SK-N-DZ (cell line): ENCODE measurements around the gene CKS1B.

Experiments
- DNase-seq: peaks from one replicate; pipeline ENCODE4 v3.0.0-alpha.2; 2015; ENCODE audit warnings: low spot score

CKS1B gene

DNA sequence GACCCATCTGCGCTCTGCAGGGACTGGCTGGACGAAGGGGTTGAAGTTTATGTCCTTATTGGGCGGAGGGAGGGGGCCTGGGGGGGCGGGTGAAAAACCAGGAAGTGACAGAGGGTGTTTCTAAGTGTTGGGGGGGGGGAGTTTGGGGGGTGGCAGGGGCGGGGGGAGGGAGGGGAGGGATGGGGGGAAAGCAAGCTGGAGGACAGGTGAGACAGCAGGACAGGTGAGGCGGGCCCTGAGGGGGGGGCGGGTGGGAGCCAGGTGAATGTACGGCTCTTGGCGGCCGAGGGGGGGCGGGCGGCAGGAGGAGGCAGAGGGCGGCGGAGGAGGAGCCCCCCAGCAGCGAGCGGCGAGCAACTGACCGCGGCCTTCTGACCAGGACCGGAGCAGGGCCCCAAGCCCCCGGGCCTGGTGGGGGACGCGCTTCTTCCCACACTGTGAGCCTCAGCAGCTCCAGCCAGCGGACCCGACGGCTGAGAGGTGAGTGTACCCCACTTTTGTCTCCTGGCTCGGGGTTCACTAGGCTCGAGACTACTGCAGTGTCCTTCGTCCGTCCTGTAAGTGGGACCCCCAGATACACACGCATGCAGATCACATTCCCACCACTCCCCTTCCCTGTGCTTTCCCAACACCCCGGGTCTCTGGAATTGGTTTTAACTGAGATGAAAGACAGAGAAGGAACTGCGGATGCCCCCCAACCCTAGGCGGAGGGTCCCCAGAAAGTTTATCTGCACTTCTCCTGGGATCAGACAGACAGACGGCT, 28.2 kb downstream of the CKS1B start, which contains the start of gene ZBTB7B:
Gene ZBTB7B (plus strand): TSS at position 339 of the 763 bp plus-strand sequence. CDS start 11,859 bp downstream, outside the sequence.
- no peak for DNase-seq

GRCh38 chr1:155003227-155003765, 28.8 kb downstream of the CKS1B start:
- no peak for DNase-seq

- DNase-seq, result no peak
Measured at GRCh38 chr1:155003766-155004351, 29.4 kb downstream of the CKS1B start.

GRCh38 chr1:155004352-155005075, 30.0 kb downstream of the CKS1B start:
- no peak for DNase-seq

- DNase-seq, result no peak
Measured at GRCh38 chr1:155005076-155006011, 30.9 kb downstream of the CKS1B start.

- peak; percentile 68 for DNase-seq
Measured at GRCh38 chr1:155006601-155007101, 32.2 kb downstream of the CKS1B start.

DNA sequence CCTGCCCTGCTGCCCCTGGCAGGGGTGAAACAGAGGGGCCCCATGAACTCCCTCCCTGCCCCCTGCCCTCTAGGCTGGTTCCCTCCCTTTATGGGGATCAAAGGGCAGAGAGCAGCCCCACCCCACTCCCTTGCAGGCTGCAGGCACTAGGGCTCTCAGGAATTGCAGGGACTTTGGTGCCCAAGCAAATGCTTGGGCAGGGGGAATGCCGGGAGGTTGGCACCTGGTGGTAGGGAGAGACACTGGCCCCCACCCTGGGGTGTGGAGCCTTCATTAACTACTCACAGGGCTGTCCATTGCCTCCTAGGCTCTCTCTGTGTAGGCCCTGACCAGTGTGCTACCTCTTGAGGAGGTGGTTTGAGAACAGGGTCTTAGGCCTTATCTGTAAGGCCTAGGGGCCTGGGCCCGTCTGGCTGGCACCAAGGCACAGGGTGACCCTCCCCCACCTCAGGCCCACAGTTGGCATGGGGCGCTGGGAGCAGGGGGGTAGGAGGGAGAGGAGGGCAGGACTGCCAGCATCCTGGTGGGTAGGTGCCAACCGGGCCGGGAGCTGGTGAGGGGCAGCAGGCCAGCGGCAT, 32.9 kb downstream of the CKS1B start:
- no peak for DNase-seq

DNA sequence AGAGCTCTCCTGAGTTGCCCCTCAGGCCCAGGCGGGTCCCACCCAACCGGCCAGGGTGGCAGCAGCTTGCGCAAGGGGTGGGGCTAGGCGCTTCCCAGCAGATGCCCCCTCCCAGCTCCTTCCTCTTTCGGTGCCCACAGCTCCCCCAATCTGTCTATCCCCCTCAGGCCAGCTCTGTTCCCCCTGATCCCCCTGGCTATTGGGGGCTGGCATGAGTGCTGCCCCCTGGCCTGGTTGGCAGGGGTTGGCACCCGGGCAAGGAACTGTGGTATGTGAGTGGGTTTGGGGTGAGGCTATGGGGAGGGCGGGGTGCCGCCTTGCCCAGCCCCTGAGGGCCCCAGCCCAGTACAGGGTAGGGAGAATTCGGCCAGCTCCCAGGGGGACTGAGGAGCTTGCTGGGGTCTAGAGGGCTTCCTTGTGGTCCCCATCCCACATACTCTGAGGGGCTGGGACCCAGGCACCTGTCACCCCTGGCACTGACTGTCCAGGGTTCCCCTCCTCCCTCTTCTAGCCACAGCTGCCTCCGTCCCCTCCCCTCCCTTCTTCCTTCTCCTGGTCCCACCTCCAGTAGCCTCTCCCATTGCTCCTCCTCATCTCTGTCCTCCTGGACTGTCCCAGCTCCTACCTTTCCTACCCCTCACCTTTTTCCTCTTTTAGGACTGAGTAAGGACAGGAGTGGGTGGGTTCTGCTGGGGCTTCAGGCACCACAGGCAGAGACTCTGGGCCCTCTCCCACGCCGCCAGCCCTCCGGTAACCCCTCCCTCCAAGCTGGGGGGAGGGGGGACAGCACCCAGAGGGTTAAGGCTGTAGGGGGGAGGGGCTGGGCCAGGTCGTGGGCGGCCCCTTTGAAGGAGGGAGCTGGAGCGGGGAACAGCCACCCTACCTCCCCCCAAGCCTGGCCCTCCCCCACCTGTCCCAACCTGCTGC, 33.8 kb downstream of the CKS1B start:
- DNase-seq, result no peak

DNA sequence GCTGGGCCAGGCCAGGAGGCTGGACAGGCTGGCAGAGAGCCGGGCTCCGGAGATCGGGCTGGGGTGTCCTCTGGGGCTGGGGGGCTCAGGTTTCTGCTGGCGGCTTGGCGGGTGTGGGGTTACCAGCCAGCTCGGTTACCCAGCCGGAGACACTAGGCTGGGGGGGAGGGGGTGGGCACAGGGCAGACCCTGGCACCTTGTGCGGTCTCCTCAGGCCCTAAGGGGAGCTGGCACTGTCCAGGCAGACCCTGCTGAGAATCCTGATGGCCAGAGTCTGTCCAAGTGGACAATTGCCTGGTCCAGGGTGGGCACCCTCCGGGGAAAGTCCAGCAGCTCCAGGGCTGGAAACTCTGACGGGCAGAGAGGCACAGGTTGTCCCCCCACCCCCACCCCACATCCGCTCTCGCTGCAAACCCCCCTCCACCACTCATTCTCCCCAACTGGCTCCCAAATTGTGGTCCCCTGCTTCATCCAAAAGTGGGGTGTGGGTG, 34.8 kb downstream of the CKS1B start:
- no peak for DNase-seq

DNA sequence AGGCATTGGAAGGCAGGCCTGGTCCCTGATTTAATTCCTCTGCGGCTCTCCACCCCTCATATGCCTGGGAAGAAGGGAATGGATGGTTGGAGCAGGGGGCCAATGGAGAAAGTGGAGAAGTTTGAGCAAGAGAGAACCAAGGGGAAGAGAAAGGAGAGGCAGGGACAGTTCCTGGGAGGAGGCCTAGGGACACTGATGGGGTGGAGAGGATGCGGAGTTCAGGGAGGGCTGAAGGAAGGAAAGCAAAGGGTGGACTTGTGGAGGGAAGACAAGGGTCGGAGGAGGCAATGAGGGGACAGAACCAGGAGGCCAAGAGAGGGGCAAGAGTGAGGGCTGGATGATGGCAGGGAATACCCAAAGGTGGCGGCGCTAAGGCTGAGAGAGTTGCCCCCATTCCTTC, 35.3 kb downstream of the CKS1B start:
- DNase-seq, result no peak

- DNase-seq, result no peak
Measured at GRCh38 chr1:155010211-155010918, 35.9 kb downstream of the CKS1B start.

GRCh38 chr1:155011004-155011416, 36.5 kb downstream of the CKS1B start:
- DNase-seq, result no peak

- no peak for DNase-seq
Measured at GRCh38 chr1:155011437-155012025, 37.0 kb downstream of the CKS1B start.

DNA sequence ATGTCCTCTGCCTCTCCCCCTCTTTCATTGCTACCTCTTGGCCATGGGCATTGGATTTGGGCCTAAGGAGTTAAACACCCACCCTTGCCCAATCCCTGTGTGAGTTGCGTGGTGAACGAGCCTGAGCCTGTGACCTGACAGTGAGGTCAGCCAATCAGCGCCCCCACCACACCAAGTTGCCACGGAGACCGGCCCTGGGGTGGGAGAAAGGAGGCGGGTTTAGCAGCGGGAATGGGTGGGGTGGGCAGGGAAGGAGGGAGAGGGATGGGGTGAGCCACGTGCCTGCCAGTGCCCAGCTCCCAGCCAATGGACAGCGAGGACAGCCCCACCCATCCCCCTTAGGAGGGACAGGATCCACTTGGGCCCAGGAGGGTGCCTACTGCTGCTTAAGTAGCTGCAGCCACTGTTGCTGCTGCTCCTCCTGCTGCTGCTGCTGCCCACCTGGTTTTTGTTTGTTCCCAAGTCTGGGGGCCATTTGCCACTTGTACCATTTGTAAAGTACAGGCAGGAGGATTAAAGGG, 37.6 kb downstream of the CKS1B start:
- peak; percentile 93 for DNase-seq

DNA sequence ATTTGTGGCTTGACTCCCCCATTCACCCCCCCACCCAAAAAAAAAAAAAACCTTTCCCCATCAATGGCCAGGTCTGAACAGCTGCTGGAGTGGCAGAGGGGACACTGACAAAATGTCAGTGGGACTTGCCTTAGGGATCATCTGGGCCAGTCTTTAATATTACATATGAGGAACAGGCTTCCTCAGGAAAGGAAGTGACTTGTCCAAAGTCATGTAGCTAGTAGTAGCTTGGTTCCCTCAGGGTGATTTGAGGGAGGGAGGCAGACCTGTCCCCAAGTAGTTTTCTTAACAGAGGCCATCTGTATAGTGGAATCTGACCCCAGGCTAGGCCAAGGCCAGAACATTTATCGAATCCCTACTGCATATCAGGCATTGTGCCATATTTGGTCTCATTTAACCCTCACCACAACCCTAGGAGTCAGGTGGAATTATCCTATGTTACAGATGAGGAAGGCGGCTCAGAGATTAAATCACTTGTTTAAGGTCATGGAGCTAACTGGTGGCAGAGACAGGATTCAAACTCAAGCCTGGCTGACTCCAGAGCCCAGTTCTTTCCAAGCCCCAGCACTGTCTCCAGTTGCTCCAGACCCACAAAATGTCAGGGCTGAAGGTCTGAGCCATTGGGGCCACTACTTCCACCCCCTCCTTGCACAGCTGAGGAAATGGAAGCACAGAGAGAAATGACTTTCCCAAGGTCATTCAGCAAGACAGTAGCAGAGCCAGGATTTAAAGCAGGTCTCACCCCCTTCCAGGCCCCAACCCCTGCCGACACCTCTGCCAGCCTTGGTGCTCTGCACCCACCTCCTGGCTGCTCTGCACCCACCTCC, 38.5 kb downstream of the CKS1B start:
- DNase-seq, result no peak

DNA sequence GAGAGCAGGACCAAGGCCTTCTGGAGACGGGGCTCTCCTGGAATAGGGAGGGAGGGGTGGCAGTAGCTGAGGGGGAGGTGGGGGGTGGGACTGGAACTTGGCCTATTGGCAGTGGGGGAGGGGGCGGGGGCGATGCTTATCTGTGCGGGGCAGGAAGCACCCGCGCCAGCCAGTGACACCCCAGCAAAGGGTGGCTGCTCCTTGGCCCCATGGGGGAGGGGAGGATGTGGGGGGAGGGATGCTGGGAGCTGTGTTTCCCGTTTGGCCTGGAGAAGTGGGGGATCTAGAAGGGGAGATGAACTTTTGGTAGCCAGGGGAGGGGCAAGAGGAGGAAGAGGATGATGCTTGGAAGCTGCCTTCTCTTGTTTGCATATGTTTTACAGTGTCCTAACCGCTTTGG, 39.2 kb downstream of the CKS1B start:
- no peak for DNase-seq
